Stimulated activated naive B cell treated with anti-CD40 and anti-IgM and Interleukin-4, amounts not matched to agents 10 μg/mL and 1 μg/mL and 100 μg/mL, for 72 hours (primary cell): ENCODE data around the gene ANKMY1.

Source experiments
- ATAC-seq, 2 donors: fragments of 150-1000 bp; cut with Tn5 transposase; replicated peaks; 2 replicates each; pipeline ENCODE4 v1.10.0; 2021; ENCODE audit warnings: moderate library complexity in 1 of 2
- DNase-seq: peaks from one replicate; pipeline ENCODE4 v3.0.0; 2021
- H3K27ac Mint-ChIP-seq: one replicate; pipeline ENCODE4 v1.8.0; 2022; ENCODE audit warnings: mild to moderate bottlenecking, mixed read lengths
- H3K27me3 Mint-ChIP-seq, 2 donors: one replicate each; pipeline ENCODE4 v1.8.0; 2022; ENCODE audit warnings: mixed read lengths in 2 of 2
- H3K36me3 Mint-ChIP-seq, 2 donors: one replicate each; pipeline ENCODE4 v1.8.0; 2022; ENCODE audit warnings: mixed read lengths in 2 of 2, mild to moderate bottlenecking in 1 of 2
- H3K4me1 Mint-ChIP-seq, 2 donors: one replicate each; pipeline ENCODE4 v1.8.0; 2022; ENCODE audit warnings: mixed read lengths in 2 of 2, mild to moderate bottlenecking in 1 of 2
- H3K4me3 Mint-ChIP-seq, 2 donors: one replicate each; pipeline ENCODE4 v1.8.0; 2022; ENCODE audit warnings: mild to moderate bottlenecking in 2 of 2, mixed read lengths in 2 of 2, moderate library complexity in 1 of 2
- H3K9me3 Mint-ChIP-seq, 2 donors: one replicate each; pipeline ENCODE4 v1.8.0; 2022; ENCODE audit warnings: mixed read lengths in 2 of 2, mild to moderate bottlenecking in 1 of 2

Gene ANKMY1

DNA sequence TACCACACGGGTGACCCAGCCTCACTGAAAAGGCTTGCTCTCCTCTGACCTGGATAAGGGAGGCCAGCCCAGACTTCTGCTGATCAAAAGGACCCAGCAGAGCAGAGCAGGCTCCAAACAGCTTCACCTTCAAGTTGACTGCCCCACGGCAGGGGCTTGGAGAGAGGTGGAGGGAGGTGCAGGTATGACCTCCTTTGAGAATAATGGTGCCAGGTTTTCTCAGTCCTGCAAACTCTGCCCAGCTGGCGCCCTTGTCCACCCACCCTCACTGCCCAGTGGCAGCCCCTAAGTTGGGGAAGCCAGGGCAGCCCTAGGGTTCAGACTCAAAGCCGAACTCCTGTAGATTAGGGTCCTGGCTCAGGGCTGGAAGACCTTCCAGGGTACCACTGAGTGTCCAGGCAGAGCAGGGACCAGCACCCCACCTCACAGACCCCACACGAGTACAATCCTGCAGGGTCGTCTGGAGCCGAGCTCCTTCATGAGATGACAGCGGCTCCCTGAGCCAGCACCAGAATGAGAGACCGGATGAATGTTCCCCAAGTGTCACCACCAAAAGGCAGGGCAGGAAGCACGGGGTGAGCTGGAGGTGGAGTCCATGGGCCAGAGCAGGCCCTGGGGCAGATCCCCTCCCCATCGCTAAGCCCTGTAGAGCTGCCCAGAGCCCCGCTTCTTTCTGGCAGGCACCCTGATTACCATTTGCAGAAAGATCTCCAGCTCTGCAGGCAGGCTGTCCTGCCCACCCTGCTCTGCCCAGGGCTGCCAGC lies 125.9 kb downstream of the ANKMY1 start:
- DNase-seq (no peak), ATAC-seq (no peak)
- H3K27ac Mint-ChIP-seq, result no peak overlapping the region
- peaks cover 24 to 37% of the 10 kb centered on the region in 2 donors for H3K27me3 Mint-ChIP-seq
- H3K9me3 Mint-ChIP-seq, result peaks cover 0 to under 1% of the 10 kb centered on the region in 2 donors
- no peak overlapping the region for H3K4me3 Mint-ChIP-seq
- H3K4me1 Mint-ChIP-seq, result peaks cover 7 to 23% of the 10 kb centered on the region in 2 donors
- no peaks in the 10 kb centered on the region for H3K36me3 Mint-ChIP-seq

DNA sequence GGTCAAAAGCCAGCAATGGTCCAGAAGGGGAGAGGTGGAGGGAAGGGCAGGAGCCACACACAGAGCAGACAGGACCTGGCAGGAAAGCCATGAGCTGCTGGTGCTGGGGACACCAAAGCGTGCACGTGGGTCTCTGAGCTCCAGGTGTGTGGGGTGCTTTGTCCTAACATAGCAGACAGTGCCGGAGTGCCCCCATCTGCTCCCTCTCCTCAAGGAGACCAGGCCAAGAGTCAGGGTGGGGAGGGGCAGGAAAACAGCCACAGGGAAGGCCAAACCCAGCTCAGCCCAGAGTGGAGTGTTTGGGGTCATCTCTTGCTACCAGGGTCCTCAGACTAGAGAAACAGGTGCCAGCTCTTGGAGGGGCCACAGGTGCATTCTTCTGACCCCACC lies 126.5 kb downstream of the ANKMY1 start:
- Mint-ChIP-seq H3K27me3 (peaks cover 23 to 38% of the 10 kb centered on the region in 2 donors), H3K36me3 (no peaks in the 10 kb centered on the region), H3K4me3 (no peak overlapping the region), H3K4me1 (peaks cover 5 to 19% of the 10 kb centered on the region in 2 donors), H3K9me3 (peaks cover 0 to 6% of the 10 kb centered on the region in 2 donors), H3K27ac (no peak overlapping the region)
- no peak for DNase-seq
- no peak for ATAC-seq

DNA sequence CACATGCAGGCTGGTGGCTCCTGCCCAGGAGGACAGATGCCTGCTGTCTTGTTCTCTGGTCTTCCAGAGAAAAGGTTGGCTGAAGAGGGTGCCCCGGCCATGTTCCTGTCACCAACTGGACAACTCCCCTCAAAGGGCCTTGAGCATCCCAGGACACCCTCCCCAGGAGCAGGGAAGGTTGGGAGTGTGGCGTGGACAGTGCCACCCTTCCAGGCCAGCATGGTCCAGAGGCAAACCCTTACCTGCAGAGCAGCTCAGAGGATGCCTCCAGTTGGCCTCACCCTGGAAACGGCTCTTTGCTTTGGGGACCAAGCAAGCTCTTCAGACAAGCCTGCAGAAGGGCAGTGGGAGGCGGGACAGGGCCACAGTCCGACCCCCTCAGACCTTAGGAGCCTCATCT lies 127.2 kb downstream of the ANKMY1 start:
- Mint-ChIP-seq H3K27me3 (peaks cover 23 to 43% of the 10 kb centered on the region in 2 donors), H3K36me3 (peaks cover 0 to 2% of the 10 kb centered on the region in 2 donors), H3K9me3 (peaks cover 5 to 11% of the 10 kb centered on the region in 2 donors), H3K4me1 (peaks cover 5 to 19% of the 10 kb centered on the region in 2 donors), H3K4me3 (no peak overlapping the region), H3K27ac (no peak overlapping the region)
- no peak for ATAC-seq
- DNase-seq, result no peak

DNA sequence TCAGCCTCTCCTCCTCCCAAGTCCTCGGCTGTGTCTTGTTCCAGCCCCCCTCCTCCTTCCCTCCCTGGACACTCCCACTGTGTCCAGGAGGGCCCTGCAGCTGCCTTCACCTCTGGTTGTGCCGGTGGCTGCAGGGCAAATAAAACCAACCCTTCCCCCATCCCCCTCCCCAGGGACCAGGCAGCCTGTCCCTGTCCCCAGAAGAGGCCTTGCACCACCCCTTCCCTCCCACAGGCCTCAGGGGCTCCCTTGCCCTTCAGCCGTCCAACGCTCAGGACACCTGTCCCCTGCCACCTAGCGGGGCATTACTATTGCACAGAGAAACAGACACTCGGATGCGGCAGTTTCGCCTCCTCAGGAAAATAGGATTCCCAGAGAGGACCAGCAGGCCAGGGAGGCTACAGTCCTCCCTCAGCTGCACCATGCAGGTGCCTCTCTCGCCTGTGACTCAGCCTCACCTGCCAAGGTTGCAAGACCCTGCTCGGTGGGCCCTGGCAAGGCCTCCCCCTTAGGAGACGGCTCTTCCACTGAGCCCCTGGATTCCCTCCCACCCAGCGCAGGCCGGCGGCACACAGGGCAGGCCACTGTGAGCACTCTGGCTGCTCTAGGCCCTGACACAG lies 127.8 kb downstream of the ANKMY1 start:
- Mint-ChIP-seq H3K27ac (no peak overlapping the region), H3K4me3 (no peak overlapping the region), H3K4me1 (peaks cover 5 to 19% of the 10 kb centered on the region in 2 donors), H3K9me3 (peaks cover 8 to 14% of the 10 kb centered on the region in 2 donors), H3K27me3 (peaks cover 23 to 43% of the 10 kb centered on the region in 2 donors), H3K36me3 (peaks cover 0 to 2% of the 10 kb centered on the region in 2 donors)
- ATAC-seq, result no peak
- DNase-seq, result no peak
